ENCODE results near the gene PAIP2.
A peak's percentile ranks its signal among the peaks of the same experiment; 100 is the strongest.
"Not testable (repeated sequence)": the region's sequence is repeated elsewhere in the genome, so short reads cannot be mapped to it uniquely, and the experiment has no call there.

PAIP2 gene

GRCh38 chr5:139379626-139380449 lies 38.2 kb downstream of the PAIP2 start:
- DNase-seq: no peak

DNA sequence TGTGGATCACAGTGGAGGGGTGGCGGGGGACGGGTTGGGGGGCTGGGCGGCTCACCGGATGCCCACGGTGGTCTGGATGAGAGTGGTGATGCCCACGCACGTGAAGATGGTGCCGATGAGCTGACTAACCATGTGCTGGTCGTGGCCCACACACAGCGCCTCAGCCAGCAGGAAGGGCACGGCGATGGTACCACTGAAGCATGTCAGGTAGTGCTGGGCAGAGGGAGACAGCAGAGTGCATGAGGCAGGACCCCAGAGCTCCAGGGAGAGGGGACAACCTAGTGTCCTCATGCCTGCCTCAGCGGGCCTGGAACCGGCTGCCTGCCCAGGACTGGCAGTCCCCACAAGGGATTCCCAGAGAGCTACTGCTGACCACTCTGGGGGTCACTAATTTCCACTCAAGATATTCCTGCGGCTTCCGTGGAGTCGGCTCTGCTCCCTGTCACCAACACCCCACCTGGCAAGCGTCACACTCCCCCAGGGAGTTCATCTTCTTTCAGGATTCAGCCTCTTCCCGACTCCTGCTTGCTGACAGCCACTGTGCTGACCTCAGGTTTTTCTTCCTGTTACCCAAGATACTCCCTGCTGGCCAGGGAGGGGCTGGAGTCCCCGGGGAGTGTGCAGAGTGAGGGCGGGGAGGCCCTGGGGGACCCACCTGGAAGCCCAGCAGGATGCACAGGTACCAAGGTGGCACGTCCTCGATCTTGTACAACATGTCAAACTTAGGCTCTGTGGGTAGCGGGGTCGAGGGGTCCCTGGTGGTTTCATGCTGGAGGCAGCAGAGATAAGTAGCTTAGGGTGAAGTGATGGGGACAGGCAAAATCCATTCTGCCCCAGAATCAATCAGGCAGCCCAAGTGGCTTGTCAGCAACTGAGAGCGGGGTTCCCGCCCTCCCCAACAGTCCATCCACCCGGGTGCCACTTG lies 40.4 kb downstream of the PAIP2 start:
- no peak for DNase-seq

DNA sequence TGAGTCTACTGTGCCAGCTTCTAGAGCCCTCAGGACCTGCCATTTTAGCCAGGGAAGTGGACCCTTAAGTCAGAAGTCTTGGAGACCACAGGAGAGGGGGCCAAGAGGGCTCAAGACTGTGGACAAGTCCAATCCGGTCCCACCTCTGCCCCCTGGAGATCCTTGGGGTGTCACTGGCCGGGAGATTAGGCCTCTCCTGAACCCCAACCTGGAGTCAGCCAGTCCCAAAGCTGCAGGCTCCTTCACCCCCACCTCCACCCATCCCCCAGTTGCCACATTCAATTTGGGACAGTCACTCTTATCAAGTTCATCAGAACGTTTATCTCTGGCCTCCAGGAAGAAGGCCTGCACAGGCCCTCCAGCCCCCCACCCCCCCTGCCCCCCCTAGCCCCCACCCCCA lies 41.2 kb downstream of the PAIP2 start:
- no peak for DNase-seq

DNA sequence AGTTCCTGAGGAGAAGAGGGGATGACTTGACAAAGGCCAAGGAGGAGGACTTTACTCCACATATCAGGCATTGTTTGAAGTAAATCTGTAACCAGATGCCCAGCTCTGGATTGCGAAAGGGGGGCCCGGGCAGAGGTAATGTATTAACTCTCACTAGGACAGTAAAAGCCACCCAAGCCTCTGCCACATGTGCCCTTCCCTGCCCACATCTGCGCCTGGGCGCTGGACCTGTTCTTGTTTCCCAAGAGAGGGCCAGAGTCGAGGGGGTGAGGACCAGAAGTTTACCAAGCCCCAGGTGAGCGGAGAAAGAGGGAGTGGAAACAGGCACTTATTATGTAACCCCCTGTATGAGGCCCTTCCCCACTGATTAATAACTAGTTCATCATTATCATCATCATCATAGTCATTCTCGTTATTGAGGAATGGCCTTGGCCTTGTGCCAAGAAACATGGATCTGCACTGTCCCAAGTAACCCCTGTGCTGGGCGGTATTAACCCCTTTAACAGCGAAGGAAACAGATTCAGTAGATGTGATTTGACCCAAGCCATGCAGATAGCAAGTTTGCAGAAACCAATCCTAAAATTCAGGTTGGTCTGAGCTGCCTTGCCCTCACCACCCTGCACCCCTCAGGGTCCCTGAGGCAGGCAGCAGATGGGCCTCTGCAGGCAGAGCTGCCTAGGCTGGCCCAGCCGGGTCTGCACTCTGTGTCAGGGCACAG lies 41.8 kb downstream of the PAIP2 start, which contains the start of gene SLC23A1:
Gene SLC23A1, minus strand, starts transcription at position 23 of the 718 bp plus-strand sequence. CDS start 44 bp downstream, outside the sequence.
- DNase-seq: no peak

DNA sequence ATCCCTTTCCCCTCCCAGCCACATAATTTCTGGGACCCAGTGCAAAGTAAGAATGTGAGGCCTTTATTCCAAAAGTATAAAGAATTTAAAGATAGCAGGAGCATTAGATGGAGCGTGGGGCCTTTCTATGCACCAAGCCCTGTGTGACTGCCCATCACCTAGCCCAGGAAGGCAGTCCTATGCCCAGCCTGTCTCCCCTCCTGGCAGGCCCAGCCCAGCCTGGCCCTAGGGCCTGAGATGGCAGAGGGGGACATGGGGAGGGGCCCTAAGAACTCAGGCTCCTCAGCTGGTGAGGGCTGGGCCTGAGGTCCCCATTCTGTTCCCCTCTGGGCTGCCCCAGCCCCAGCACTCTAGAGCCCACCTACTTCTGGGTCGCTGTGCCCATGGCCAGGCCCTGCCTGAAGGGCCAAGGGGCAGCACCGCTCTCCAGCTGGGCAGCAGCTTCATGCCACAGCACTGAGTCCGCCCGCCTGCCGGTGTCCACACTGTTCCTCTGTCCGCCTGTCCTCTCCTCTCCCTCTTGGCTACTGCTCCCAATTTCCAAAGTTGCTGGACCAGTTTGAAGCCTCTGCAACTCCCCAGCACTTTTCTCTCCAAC lies 42.4 kb downstream of the PAIP2 start:
- no peak for DNase-seq

- DNase-seq: no peak
Observed at GRCh38 chr5:139384591-139385051, 43.0 kb downstream of the PAIP2 start.

GRCh38 chr5:139385061-139386049 lies 43.7 kb downstream of the PAIP2 start:
- DNase-seq: peak; percentile 41

- no peak for DNase-seq
Observed at GRCh38 chr5:139386050-139386438, 44.4 kb downstream of the PAIP2 start.

GRCh38 chr5:139386956-139387355 lies 45.3 kb downstream of the PAIP2 start:
- DNase-seq: not testable (repeated sequence)

GRCh38 chr5:139387611-139388197 lies 46.0 kb downstream of the PAIP2 start:
- no peak for DNase-seq

DNA sequence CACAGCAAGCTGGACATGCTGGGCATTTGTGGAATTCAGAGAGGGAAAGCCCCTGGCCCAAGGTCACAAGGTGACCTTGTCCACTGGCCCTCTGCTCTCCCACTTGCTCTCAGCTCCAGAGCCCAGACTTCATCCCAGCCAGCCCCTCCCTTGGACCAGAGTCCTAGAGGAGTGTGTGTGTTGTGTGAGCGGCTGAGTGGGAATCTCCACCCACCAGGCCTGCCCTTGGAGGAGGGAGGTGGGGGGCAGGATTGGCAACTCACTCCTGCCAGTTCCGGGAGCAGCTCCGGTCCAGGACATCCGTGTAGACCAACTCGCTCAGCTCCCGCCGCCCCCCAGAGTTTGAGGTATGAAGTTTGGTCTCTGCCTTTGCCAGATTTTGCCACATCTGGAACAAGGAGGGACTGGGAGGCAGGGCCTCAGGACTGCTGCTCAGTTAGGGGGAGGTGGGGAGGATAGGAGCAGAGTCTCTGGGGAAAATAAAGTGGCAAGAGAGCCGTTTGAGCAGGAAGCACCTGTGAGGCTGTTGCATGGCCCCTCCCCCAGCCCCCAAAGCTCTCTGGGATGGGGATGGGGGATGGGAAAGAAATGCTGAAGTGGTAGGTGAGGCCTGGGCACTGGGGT lies 46.7 kb downstream of the PAIP2 start:
- DNase-seq: no peak

DNA sequence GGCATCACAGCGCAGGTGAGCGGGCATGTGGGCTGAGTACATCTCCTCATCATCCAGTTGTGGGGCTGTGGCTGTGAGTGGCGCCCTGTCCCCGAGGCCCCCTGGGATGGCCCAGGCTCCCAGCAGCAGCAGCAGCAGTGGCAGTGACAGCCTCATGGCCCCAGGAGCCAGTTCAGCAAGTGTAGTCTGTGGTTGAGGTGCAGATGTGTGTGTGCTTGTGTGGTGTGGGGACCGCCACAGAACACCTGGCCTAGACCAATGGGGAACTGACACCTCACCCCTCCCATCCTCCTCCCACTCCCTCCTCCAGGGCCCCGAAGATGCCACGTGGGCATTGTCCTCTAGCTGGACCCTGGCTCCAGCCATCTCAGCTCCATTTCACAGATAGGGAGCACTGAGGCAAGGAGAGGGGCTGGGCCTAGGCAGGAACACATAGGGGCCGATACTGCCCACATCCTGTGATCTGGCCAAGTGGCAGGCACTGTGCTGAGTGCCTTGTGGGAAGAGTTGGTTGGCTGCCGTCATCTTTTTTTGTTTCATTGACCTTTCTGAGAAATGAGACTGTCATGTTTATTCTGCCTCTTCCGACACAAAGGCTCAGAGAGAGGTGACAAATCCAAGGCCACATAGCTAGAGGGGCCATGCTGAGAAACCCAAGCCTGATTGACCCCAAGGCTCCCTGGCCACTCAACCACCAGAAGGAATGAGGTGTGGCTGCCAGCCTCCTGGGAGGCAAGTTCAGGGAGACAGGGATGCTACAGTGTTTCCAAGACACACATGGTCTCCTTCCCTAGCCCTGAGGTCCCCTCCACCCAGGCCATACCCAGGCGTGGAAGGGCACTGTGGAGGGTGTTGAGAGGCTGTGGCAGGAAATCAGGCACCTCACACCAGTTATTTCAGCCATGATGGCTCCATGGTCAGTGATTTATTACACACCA lies 48.3 kb downstream of the PAIP2 start, which contains the start of gene MZB1:
Gene MZB1, minus strand, starts transcription at position 213 of the 938 bp plus-strand sequence. Its CDS starts 57 bp downstream, at position 156.
- peak; percentile 80 for DNase-seq

- no peak for DNase-seq
Observed at GRCh38 chr5:139390639-139391569, 49.2 kb downstream of the PAIP2 start.

DNA sequence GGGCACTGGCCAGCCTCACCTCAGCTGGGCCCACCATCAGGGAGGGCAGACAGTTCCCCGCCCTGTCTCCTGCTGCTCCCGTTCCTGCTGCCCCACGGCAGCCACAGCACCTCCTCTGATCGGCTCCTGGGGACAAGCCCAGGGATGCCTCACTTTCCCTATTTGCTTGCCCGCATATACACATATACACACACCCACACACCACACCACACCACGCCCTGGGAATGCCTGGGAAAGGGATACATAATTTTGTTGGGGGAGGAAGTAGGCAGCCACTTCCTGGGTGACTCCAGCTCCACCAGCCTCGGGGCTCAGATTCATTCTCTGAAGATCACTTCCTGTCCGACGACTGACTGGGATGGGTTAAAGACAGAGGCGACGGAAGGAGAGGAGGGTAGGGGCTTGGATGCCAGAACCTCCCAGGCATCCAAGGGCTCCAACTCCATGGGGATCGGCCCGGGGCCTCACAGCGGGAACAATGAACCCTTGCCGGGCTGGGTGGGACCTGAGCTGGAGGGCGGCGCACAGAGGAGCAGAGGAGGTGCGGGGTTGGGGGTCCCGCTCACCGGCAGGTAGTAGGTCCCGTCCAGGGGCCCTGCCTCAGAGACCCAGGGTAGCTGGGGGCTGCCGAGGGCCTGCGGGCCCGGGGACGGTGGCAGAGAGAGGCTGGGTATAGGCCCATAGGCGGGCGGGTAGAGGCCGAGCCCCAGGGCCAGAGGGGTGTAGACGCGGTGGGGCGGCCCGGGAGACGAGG lies 50.1 kb downstream of the PAIP2 start:
- DNase-seq: no peak

- DNase-seq: no peak
Observed at GRCh38 chr5:139392324-139392677, 50.6 kb downstream of the PAIP2 start.

DNA sequence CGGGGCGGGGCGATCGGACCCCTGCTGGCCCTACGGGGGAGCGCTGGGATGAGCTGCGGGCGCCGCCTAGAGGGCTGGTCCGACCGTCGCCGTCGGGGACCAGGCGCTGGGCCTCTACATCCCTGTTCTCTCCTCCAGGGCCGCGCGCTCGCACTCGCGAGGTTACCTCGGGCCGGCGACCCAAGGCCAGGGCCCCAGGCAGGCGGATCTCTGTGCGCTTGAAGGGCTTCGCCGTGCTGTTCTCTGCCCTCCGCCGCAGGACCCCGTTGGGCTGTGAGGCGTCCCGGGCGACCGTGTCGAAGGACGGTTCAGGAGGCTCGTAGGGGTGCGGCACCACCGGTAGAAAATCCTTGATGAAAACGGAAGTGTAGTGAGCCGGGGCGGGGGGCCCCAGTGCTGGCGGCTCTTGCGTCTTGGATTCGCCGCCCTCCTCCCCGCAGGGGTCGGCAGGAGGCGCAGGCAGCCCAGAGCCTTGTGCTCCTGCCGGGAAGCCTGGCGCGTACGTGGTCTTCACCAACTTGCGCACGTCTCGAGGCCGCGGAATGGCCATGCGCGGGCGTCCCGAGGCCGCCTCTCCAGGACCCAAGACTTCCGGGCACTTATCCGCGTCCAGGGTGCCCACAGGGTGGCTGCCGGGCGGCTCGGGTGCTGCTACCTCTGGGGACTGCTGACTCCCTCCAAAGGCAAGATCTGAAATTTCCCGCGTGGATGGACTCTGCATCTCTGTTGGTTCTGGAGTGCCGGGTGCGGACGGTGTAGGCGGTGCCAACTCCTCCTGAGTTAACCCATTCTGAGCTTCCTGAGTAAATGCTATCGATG lies 51.2 kb downstream of the PAIP2 start:
- peak; percentile 83 for DNase-seq
